ENCODE results near the gene TARS3. TPM values are rescaled to one million over a fixed set of nuclear protein-coding genes. Genes with fewer than 3 reads are reported as not detected.

Gene TARS3
- total RNA-seq, 1 experiment from 2014 or later, result 12.4 TPM

- Histone ChIP-seq H3K9me3 (ENCODE audit: control insufficient read depth, insufficient read depth, low read depth, low read length) (no peaks in the 10 kb centered on the region), H3K4me3 (ENCODE audit: low read depth in 2 of 2, low read length in 2 of 2) (no peak overlapping the region), H3K27ac (ENCODE audit: low read length) (no peak overlapping the region), H3K27me3 (ENCODE audit: control insufficient read depth, insufficient read depth, low read length) (no peaks in the 10 kb centered on the region), H3K36me3 (ENCODE audit: control insufficient read depth, insufficient read depth, low read length) (0 out of 2 replicates have a peak, but pooled peaks cover 2% of the 10 kb centered on the region), H3K4me1 (ENCODE audit: control insufficient read depth, insufficient read depth, low read length) (peaks cover 5% of the 10 kb centered on the region; the same call in 1 of the 2 replicates)
- ChIA-PET CTCF (no interaction called here), POLR2A (interaction anchor here (0.6 kb wide), 1 partner anchor 14 kb away, joined by 3 read pairs; no protein-coding TSS in a partner anchor)
- in situ Hi-C loops (cut with HindIII; ENCODE audit: low pct_unique_long_range_greater_than_20kb, low sequenced_read_pairs) (no loop called here), intact Hi-C loops (cut with micrococcal nuclease; ENCODE audit: unreplicated experiment) (no loop called here)
- no TSS peak for BruUV-seq (replicated peaks)
- no peak for ATAC-seq
- DNase-seq (ENCODE audit: low read depth, low spot score), result no peak
- TF ChIP-seq REST (IDR thresholded peaks at IDR 0.05; ENCODE audit: insufficient read depth in 1 of 2, low read depth in 2 of 2, low read length in 1 of 2), result no peak
- TF ChIP-seq CTCF (IDR thresholded peaks at IDR 0.05), result no peak
- TF ChIP-seq TCF7L2 (IDR thresholded peaks at IDR 0.05; ENCODE audit: low read depth, low read length), result no peak
- no peak for TF ChIP-seq SIN3A (IDR thresholded peaks at IDR 0.05; ENCODE audit: borderline replicate concordance, insufficient read depth, low read depth, low read length)
- TF ChIP-seq POLR2AphosphoS5 (IDR thresholded peaks at IDR 0.05; ENCODE audit: low read depth, low read length), result no peak
Observed at GRCh38 chr15:101657968-101658784, 66.1 kb downstream of the TARS3 start.

- Histone ChIP-seq H3K27ac (ENCODE audit: low read length) (no peak overlapping the region), H3K36me3 (ENCODE audit: control insufficient read depth, insufficient read depth, low read length) (no peaks in the 10 kb centered on the region), H3K4me1 (ENCODE audit: control insufficient read depth, insufficient read depth, low read length) (peaks cover 5% of the 10 kb centered on the region; the same call in 1 of the 2 replicates), H3K27me3 (ENCODE audit: control insufficient read depth, insufficient read depth, low read length) (no peaks in the 10 kb centered on the region), H3K9me3 (ENCODE audit: control insufficient read depth, insufficient read depth, low read depth, low read length) (no peaks in the 10 kb centered on the region), H3K4me3 (ENCODE audit: low read depth in 2 of 2, low read length in 2 of 2) (no peak overlapping the region)
- CTCF ChIA-PET, result no interaction called here
- DNase-seq (ENCODE audit: low read depth, low spot score) (no peak), ATAC-seq (no peak)
- in situ Hi-C loops (cut with HindIII; ENCODE audit: low pct_unique_long_range_greater_than_20kb, low sequenced_read_pairs) (no loop called here), intact Hi-C loops (cut with micrococcal nuclease; ENCODE audit: unreplicated experiment) (no loop called here)
- POLR2A ChIA-PET, result no interaction called here
- BruUV-seq (replicated peaks), result no TSS peak
- no peak for TF ChIP-seq REST (IDR thresholded peaks at IDR 0.05; ENCODE audit: insufficient read depth in 1 of 2, low read depth in 2 of 2, low read length in 1 of 2)
- TF ChIP-seq CTCF (IDR thresholded peaks at IDR 0.05), result no peak
- no peak for TF ChIP-seq SIN3A (IDR thresholded peaks at IDR 0.05; ENCODE audit: borderline replicate concordance, insufficient read depth, low read depth, low read length)
- no peak for TF ChIP-seq POLR2AphosphoS5 (IDR thresholded peaks at IDR 0.05; ENCODE audit: low read depth, low read length)
- TF ChIP-seq TCF7L2 (IDR thresholded peaks at IDR 0.05; ENCODE audit: low read depth, low read length), result no peak
Observed at GRCh38 chr15:101657171-101657570, 67.1 kb downstream of the TARS3 start.

Measured in Panc1 (cell line).